SW480 (cell line): ENCODE measurements around the gene CDH24.

Experiments used
- DNase-seq: peaks from one replicate; pipeline ENCODE4 v3.0.0-alpha.2; 2016; ENCODE audit warnings: low spot score

The CDH24 gene

DNA sequence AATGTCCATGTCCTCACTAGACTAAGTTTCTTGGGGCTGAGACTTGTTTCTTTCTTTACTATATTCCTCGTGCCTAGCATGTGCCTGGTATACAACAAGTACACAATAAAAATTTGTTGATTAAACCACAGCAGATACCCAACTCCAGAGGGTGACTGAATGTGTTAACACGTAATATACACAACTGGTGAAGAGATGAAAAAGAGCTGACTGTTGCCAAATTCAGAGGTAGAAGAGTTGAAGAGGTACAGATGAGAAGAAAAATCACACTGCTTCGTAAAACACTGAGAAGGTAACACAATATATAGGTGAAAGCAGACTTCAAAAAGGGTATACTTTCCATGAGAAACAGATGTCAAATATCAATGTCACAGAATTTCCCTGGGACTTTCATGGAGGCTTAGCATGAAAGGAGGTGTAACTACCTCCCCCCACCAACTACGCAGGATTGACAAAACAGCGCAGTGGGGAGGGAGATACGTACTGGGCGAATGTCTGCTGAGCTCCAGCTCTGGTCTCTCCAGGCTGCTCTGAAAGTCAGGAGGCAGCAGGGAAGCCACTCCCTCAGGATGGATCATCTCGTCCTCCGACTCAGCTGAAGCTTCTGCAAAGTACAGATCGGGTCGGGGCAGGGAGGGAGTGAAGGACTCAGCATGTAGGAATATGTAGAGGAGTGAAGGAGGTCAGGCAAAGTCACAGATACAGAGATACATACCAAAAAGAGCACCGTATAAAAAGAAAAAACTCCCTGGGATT lies 32.4 kb upstream of the CDH24 start:
- DNase-seq = no peak

DNA sequence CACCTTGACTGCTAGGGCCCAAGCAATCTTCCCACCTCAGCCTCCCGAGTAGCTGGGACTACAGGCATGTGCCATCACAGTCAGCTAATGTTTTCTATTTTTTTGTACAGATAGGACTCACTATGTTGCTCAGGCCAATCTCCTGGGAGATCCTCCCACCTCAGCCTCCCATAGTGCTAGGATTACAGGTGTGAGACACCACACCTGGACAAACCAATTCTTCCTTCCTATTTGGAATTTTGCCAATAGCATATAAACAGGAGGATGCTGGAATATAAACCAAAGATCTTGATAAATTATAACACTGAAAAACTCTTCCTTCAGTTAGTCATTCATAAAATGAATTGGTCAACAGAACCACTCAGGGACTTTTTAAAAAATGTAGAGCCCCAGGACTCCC lies 29.2 kb upstream of the CDH24 start:
- DNase-seq = no peak

DNA sequence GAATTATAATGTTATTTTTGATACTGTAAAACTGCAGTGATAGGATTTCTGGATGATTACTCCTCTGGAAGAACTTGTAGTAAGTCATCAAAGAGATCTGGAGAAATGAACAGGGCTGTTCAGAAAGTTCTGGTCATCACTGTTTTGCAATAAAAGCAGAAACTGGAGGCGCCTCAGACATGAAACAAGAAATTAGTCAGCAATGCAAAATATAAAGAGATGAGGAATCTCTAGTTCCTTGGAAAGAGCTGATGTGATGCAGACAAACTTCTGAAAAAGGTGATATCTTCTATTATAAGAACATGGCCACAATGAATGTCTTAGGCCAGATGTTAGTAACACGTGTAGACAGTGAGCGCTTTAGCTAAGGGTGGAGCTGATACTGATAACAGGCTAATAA lies 28.1 kb upstream of the CDH24 start:
- no peak for DNase-seq

DNA sequence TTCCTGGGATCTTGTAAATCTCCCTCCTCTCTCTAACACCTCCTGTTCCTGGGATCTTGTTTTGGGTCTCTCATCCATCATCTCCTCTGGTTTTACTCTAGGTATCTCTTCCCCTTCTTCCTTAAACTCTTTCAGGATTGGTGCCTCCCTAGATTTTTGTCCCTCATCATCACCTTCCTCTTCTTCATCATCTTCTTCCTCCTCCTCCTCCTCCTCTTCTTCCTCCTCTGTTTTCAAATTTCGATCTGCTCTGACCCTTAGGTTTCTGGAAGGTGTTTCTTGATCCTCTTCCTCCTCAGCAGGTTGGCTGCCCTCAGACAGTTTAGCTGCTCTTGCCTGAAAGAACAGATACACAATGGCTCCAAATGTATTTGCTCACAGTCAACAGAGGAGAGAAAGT lies 23.2 kb upstream of the CDH24 start:
- DNase-seq = no peak

DNA sequence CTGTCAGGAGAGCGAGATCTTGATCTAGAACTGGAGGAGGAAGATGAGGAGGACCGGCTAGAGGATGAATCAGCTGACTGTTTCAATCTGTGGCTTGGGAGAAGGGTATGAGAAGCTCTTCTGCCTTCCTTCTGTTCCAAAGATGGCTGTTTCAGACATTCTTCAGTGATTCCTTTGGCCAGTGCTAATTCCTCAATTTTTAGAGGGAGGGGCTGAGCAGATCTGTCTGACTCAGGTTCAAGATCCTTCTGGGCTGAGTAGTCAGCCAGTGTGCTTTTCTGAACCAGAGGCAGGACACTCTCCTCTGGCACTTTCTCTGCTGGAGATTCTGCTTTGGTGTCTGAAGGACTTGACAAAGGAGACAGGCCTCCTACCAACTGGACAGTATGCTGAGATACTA lies 22.4 kb upstream of the CDH24 start:
- DNase-seq = no peak

DNA sequence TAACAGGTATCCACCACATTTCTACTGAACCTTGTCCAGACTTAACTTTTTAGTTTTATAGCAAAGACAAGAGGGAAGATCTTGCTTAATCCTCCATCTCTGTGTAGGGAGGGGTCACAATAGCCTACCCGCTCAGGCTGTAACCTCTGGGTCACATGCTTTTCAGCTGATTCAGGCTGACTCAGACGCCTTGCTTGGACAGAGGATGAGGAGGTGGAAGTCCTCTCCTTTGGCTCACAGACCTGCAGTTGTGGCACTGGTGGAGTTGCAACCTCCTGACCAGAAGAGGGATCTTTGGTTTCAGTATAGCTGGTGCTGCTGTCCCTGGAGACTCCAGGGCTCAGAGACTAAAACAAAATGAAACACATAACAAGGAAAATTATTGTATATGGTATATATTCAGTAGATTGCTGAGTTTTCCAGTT lies 21.4 kb upstream of the CDH24 start:
- DNase-seq = peak; percentile 56

DNA sequence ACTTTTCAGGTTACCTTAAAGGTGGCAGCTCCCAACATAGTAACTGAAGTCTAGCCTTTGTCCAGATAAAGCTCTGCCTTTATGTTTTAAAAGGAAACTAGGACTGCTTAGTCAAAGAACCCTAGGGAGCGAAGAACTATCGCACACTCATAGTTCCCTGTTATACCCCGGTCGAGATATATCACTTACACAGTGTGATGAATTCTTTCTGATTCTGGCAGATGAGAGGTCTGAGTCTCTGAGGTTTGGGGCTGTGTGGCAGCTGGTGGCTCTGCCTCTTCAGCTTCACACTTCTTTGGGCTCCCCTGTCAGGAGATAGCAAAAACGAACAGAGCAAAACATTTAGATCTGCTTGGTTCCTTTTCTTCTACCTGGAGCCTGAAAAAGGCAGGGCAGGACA lies 20.6 kb upstream of the CDH24 start:
- DNase-seq = no peak

DNA sequence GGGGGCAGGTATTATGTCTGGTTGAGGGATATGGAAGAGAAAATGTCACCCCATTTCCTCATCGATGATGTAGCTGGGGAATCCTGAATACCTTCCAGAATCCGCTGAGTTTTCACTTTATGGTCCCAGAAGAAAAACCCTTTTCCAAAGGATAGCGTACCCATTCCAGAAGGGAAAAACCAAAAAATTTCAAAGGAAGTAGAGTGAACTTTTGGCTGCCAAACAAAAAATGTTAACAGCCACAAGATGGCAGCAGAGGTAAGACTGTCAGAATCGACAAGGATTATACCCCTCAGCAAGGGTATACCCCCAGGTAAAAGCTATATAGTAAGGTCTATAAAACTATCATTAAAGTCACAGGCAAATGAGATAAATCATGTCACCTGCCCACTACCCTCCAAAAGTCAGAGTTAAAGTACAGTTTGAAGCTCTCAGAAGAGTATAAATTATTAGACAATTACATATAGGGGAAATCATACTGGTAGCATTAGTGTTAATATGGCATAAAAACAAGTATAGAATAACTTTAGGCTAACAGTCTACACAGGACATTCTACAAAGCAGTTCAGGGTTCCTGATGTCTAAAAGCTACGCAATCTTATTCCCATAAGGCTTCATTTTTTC lies 19.6 kb upstream of the CDH24 start:
- DNase-seq = no peak

DNA sequence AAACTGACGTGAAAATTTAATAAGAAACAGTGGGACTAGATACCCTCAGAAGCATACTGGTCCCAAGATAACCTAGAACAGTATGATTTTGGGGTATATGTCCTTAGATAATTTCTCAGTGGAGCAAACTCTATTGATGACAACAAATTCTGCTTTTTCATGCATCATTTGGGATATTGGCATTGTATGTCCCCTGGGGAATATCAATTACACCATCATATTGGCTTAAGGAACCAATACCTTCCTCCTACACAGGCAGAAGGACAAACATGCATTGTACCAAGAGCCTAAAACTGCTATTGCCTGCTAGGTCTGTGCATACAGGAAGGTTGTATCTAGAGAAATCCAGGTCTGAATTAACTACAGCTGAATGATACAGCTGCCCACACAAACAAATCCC lies 17.6 kb upstream of the CDH24 start:
- DNase-seq = no peak

DNA sequence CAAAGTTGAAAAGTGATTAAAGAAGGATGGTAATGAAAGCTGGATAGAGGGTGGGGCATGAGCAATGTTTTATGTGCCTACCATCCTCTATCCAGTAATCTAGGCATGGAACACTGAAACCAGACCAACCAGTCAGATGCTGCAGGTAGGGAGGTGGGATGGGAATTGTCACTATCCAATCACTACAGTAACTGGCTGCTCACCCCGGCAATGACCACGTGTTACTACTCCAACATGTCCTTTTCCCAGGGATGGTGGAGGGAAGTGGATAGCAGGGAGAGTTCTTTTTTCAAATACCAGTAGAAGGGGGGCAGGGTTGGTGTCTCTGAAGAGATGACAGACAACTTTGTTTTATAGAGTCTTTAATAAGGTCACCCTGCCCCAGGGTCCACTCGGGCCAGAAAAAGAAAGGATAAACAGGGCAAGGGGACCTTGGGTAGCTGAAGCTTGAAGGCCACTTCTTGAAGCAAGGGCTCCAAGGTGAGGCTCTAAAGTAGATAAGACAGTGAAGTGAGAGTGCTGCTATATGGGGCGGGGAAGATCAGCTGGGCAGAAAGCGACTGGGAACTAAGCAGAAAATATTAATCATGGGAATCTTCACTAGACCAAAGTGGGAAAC lies 14.7 kb upstream of the CDH24 start:
- peak; percentile 33 for DNase-seq

DNA sequence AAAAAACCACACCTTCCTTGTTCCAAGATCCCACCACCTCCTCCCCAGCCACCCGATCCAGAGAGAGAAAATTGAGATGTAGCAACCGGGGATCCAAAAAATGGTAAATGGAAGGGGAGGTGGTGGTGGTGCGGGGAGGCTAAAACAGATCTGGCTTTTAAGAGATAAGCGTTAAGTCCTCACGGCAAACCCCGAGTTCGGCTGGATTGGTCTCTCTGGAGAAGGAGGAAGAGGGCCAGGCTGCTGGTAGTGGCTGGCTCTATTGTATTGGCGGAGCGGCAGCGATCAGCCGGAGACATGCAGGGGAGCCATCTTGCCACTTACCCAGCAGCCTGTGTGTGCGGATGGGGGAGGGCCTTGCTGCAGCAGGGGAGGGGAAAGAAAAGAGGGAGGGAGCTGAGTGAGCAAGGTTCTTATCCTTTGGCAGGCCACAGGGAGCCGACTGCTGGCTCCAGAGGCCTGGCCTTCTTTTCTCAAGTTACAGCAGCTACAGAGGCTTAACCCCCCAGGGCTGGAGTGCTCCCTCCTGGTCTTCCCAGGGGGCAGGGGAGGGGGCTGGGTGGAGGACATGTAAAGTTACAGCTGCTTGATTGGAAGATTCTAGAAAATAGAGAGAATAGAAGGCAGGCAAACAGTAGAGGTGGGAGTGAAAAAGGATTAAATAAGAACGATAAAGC lies 14.1 kb upstream of the CDH24 start:
- peak; percentile 86 for DNase-seq

DNA sequence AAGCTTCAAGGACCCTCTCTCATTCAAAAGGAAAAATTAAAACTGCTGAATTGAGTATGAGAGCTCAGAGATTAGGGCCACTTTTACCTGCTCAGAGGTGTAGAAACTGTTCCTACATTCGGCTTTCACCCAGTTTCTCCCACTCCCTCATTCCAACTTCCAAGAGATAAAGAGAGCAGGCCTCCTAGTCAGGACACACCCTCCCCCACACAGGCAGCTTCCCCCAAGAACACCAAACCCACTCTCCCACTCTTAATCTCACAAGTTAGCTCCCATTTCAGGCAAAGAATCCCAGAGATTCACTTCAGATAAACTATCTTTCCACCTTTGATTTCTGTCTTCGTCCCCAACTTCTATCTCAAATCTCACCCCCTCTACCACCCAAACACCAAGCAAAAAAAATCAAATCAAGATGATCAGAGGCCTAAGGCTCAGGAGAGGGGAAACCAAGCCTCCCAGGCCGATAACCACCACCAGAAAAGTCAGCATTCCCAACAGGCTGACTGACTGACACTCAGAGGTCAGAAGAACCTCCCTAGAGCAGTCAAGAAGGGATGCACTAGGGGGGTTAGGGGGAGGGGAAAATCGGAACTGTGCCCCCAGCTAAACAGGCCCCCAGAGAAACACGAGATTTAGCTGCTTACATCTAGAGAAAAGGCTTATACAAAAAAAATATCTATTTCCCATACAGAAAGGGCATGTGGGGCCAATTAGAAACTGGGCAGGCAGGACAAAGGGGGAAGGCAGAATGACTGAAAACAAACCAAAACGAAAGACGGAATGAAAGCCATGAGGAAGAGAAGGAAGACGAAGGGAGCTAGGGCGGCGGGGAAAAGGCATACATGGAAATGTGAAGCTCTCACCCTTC lies 13.2 kb upstream of the CDH24 start:
- no peak for DNase-seq

DNA sequence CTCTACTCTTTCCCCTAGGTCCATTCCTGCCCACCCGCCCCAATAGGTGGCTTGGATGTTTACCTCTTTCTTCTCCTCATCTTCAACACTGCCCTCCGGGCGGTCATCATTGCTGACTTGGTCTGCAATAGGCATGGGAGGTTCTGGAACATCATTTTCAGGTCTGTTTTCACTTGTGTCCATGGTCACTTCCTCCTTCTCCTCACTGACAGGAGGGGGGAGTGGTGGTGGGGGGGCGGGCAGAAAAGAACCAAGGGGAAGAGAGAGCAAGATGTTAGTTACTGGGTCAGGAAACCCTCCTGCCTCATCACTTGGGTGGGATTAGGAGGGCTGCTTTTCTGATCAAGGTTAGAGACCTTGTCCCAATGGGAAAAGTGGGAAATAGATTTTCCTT lies 12.1 kb upstream of the CDH24 start:
- no peak for DNase-seq

DNA sequence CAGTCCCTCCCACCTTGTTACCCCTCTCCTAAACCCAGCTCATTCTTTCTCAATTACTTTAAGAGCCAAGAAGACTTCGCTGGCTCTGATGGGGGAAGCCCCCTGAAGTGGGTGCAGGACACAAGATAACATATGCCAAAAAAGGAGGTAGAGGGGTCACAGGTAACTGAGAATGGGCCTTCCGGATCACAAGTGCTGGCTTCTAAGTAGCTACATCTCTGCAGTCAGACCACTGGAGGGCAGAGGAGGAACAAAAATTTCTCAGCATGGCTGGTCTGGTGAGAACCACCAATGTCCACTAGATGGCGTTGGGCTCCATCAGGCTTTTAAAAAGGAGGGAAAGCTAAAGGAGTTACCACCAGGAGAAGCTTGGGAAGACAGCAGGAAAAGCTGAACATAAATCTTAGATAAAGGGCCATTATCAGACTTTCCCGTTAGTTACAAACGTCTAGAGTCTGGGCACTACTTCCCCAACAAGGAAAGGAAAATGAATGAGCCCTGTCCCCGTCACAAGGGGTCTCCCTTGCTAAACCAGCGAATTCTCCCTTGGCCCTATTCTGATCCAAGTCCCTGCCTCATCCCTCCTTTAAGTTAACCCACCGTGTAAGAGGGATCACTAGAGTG lies 11.6 kb upstream of the CDH24 start:
- peak; percentile 82 for DNase-seq

DNA sequence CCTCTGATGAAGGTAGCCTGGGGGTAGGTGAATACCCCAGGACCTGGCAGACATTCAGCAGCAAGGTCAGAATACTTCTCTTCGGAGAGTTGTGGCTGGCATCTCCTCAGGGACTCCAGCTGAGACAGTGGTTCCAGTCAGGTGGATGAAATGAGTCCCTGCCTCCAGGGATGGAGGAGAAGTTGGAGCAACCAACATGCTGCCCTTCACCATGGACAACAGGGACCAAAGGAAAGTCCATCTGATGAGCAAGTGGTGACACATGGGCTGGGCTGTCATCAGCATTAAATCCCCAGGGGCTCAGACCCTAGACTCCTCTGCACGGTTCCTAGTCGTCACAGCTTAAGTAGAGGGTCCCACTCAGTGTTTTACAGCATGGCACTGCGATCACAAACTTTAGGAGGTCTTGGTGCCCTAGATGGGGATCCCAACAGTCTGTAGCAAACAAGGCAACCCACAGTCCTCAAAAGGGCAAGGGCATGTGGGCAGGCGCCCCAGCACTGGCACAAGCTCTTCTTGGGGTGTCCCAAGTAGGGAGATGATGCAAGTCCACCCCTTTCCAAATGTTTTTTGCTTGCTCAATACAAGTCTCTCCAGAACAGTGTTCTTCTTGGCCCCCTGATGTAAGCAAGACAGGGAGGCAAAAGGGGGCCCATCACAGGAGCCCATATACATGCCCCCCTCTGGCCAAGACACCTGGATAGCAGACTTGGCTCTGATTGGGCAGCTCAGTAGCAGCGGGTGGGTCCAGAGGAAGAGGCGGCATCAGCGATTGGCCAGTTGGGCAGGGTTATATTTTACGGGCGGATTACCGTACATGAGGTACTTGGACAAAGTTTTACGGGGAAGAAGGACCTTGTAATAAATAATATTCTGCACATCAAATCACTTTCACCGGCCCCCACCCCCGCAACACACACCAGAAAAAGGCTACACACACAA lies 10.8 kb upstream of the CDH24 start:
- DNase-seq = no peak

DNA sequence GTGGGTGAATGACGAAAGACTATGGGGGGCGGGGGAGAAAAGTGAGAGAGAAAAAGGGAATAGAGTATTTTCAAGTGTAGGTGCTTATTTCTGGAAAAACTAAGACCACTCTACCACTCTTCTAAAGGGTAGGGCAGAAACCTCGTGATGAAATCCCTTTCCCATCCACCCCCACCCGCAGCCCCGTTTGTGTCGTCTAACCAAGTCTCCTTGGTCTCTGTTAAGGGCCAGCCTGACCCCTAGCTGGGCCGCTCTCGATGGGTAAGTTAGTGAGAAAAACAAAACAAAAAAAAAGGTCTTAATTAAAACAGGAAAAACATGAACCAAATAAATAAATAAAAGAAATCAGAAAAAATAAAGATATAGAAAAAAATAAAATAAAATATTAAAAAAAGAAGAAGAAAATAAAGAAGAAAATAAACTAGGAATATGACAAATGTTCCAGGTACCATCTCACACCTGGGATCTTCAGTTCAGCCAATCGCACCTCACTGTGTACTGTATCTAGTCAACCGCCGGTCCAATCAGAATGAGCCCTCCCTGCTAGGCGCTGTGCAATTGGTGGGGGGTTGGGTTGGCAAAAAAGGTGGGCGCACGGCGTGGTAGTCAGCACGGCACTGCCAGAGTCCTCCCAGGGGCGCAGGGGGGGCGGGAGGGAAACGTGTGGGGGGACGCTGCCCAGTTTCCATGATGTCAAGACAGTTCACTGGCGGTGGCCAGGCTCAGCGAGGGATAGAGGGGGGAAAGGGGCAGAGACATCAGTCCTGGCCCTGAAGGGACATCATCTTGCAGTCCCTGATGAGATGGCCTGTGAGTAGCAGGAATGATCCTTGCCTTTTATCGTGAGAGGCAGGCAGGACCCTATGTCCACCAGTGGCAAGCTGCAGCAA lies 9.8 kb upstream of the CDH24 start:
- no peak for DNase-seq

DNA sequence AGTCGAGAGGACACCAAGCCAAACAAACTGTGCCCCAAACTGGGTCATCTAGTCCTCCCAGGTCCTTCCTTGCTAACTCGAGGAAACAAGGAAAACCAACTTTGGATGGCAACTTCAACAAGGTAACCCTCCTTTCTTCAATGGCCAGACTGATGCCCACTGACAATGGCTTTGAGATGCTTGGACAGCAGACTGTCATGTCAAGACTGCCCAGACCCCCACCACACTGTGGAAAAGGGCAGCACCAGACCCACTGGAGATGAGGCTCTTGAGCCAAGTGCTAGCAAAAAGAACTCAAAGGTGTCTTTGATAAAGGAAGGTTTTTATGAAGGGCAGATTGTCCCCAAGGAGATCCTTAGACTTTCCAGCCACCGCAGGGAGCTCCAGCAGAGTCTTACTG lies 9.0 kb upstream of the CDH24 start:
- DNase-seq = no peak

DNA sequence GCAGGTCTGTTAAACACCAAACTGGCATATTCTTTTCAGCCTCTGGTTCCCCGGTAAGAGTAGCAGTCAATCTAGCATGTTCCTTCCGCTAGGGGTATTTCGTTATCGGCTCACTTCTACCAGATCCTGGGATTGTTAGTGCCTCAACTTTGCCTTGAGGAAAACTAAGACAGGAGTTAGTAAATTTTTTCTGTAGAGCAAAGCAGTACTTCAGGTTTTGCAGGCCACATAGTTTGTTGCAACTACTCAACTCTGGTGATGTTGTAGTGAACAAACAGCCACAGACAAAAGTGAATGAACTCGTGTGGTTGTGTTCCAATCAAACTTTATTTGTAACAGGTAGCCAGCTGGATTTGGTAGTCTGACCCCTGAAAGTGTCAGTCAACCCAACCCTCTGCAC lies 6.3 kb upstream of the CDH24 start:
- DNase-seq = no peak

DNA sequence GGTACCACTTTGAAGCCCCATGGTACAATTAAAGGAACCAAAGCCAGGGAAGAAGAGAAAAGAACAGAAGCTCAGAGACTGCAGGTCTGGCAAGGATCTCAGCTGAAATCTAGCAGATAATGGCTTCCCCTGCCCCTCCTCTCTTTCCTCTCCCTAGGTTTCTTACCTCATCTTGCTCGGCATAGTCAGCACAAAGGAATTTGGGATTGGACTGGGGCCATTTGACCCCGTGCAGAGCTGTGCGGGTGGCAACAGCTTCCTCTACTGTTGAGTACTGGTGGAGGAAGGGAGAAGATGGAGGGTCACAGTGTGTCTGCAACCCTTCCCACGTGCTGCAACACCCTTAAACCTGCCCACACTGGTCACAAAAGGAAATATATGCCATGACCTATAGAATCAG lies 4.7 kb upstream of the CDH24 start:
- DNase-seq = peak; percentile 60
